Stimulated activated CD4-positive, alpha-beta T cell treated with anti-CD3 and anti-CD28 coated beads, Interleukin-1b, Interleukin-23, amount 100 ng/mL, for 24 hours (primary cell): Measurements from ENCODE around the gene RBMS1.
"Not testable (repeated sequence)": the region's sequence is repeated elsewhere in the genome, so short reads cannot be mapped to it uniquely, and the experiment has no call there.

Experiments used
- DNase-seq, 4 experiments: peaks; one replicate each; pipeline ENCODE4 v3.0.0-alpha.2; 2020; ENCODE audit warnings: low read depth in 4 of 4, low spot score in 1 of 4

Gene RBMS1

DNA sequence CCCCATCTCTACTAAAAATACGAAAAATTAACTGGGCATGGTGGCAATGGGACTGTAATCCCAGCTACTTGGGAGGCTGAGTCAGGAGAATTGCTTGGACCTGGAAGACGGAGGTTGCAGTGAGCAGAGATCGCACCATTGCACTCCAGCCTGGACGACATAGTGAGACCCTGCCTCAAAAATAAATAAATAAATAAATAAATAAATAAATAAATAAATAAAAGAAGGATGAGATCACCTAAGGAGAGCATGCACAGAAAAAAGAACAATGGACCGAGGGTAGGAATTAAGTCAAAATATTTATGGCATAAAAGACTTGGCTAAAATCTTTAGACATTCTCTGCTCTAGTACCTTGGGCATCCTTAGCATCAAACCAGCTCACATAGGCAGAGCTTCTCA, 8.9 kb upstream of the RBMS1 start:
- no peak for DNase-seq

DNA sequence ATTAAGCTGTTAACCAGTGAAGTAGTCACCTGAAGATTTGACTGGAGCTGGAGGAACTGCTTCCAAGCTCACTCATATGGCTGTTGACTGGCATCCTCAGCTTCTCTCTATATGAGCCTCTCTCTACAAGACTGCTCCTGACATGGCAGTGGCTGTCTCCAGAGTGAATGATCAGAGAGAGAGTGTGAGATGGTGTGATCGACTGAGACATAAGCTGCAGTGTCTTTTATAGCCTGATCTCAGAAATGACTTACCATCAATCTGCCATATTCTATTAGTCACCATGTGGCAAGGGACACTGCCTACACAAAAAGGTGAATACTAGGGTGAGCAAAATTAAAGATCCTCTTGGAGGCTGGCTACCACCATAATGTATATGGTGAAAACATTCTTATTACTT, 7.8 kb upstream of the RBMS1 start:
- DNase-seq = no peak

GRCh38 chr2:160499865-160500264, 6.3 kb upstream of the RBMS1 start:
- DNase-seq = no peak

DNA sequence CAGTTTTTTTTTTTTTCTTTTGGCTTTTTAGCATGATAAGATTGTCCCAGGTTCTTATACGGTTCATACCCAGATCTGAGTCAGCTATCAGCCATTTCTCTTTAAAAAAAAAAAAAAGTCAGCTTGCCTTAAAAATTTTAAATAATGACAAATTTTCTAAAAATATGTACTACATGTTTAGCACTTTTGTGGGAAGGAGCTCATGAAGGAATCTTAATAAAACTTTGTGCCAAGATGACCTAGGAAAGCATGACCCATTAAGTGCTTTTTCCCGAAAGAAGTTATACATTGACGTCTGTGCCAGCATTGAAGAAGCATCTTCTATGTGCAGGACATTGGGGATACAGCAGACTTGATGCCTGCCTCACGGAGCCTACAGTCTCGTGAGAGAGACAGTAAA, 4.5 kb upstream of the RBMS1 start:
- no peak for DNase-seq

DNA sequence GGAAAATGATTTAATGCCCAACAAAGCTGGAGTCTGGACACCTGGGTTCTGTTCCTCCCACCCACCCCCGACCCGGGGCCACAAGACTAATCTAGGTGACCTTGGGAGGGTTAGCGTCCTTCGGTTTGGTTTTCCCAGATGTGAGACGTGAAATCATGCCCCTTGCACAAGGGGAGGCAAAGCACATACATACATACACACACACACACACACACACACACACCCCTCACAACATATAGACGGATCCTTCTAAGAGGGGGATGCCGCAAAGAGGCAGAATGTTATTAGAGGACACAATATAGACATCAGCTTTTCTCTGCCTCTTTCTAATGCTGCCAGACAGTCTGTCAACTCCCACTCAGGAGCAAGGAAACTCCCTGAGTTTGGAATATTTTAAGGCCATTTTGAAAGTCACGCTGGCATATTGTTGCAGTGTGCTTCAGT, 616 bp upstream of the RBMS1 start:
- DNase-seq = no peak

GRCh38 chr2:160492401-160493226, 993 bp downstream of the RBMS1 start:
- DNase-seq = peak in 3 of 4 experiments; percentile 20 to 45 (median 37)

- no peak for DNase-seq
These were observed 1.7 kb downstream of the RBMS1 start for GRCh38 chr2:160491911-160492371.

DNA sequence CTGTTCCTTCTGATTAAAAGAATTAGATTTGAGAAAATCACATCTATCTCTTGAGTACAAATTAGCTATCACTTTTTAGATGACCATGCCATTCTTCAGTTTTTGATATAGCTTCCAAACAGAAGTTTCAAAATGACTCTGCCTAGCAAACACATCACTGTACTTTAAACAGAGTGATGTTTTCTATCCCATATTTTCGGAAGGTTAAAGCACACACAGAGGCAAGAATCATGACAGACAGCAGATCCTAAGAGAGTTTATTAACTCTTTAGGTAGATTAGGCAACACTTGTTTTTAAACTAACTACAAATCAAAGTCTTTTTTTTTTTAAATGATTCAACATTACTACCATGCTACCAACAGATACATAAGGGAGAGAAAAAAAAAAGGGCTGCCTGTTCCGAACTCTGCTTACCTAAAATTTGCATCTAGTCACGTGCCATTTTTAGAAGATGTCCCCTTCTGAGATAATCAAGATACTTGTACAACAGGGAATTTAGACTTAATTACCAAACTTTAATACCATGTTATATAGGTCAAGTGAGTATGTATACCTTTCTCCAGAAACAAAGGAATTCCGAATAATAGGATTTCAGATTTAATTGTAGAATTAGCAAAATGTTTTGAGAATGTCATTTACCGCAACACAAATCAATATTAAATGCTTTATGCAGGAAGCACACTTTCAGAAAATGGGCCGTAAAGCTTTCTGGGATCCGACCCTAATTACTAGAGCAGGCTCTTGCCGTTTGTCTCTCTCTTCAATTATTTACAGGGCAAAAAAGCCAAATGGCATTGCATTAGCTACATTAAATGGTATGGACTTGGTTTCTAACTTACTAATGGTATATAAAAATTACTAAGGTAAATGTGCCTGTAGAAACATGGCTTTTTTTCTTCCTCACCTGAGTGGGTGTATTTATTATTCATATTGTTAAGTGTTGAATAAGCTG, 2.6 kb downstream of the RBMS1 start:
- no peak for DNase-seq

- DNase-seq = no peak
These were observed 4.5 kb downstream of the RBMS1 start for GRCh38 chr2:160489111-160489510.

DNA sequence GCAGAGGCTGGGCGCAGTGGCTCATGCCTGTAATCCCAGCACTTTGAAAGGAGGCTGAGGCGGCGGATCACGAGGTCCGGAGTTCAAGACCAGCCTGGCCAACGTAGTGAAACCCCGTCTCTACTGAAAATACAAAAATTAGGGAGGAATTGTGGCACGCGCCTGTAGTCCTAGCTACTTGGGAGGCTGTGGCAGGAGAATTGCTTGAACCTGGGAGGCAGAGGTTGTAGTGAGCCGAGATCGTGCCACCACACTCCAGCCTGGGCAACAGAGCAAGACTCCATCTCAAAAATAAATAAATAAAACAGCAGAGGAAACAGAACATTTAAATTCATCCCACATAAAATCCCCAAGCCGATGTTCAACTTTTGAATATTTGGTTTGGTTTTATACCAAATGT, 5.3 kb downstream of the RBMS1 start:
- DNase-seq = not testable (repeated sequence)

DNA sequence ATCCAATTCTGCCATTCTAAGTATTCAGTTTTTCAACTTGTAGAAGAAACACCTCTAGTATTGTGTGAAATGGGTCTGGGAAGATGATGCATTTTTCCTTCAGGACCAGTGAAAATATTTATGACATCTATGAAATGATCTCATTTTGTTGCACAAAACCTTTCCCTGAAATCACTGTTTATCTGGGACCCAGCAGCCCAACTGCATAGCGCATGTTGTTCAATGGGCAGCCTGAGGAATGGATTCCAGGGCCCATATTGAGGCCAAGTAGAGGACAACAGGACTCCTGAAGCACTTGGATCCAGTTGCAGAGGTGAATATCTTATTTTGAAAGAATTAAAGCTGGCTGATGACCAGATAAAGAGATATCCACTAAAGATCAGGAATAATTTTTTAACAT, 7.3 kb downstream of the RBMS1 start:
- no peak for DNase-seq

DNA sequence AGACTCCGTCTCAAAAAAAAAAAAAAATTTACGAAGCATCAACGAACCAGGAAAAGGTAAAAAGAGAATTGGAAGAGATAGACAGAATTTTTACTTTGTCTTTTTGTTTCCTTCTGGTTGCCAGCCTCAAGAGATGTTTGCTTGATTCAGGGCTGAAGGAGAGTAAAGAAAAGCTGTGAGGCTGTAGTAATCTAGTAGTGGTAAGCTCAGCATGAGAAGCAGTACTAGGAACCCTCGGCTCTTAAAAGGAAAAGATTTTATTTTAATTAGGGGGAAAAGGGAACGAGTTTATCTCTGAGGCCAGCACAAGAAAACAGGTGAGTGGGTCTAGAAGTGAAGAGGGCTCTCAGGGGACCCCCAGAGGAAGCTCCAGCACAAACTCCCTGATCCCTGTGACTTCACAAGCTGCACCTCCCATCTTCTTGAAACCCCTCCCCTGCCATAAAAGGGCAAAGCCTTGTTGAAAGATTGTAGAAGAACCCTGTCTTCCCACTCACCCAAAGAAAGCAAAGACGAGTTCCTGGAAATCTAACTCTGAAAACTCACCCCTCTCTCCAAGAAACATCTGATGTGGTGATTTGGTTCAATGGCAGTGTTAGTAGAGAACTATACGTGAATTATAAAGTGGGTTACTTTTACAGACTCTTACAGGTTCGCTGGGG, 8.6 kb downstream of the RBMS1 start:
- no peak for DNase-seq

DNA sequence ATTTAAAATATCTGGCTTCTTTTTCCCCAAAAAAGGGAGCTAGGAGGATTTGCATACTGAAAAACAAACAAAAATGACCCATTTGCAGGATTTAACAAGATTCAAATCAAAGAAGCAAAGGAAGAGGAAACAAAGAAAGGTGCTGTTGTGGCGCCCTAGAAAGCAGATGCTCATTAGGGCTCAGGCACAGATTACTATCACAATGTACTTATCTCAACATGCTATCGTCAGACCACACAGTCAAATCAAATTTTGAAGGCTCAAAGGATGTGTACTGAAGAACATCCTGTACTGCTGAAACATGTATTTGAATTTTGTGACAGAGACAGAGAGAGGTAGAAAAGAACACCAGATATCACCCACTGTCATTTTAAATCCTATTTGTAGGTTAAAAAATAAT, 10.9 kb downstream of the RBMS1 start:
- no peak for DNase-seq

DNA sequence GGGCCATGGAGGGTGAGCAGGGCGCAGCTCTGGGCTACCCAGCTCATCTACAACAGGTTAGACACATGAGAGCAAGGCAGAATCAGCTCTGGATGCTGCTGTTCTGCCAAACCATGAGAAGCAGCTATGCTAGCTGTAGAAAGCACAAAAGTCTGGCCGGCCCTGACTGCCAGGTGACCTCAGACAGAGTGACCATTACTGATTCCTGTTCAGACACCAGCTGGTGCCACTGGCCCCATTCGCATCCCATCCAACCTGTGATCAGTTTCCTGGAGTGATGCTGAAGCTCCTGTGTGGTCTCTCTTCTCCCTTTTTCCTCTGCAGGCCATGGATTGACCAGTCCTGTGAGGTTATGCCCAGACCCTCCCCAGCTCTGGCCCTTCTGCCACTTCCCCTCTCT, 14.3 kb downstream of the RBMS1 start:
- DNase-seq = no peak

DNA sequence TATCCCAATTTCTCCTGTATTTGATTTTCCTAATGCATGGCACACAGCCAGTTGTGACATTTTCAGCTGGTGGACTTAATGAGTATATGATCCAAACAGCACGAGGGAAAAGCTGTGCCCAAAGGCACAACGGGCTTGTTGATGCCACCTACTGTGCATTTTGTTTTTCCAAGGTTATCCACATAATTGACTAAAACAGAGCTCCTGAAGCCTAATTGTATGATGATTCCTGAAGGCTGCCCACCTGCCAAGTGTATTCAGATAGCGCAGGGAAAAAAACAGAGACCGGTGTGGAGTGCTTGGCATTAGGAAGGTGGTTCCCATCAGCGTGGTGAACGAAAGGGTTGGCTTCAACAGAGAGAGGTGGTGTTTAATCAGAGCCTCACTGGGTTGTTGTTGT, 14.9 kb downstream of the RBMS1 start:
- DNase-seq = no peak

DNA sequence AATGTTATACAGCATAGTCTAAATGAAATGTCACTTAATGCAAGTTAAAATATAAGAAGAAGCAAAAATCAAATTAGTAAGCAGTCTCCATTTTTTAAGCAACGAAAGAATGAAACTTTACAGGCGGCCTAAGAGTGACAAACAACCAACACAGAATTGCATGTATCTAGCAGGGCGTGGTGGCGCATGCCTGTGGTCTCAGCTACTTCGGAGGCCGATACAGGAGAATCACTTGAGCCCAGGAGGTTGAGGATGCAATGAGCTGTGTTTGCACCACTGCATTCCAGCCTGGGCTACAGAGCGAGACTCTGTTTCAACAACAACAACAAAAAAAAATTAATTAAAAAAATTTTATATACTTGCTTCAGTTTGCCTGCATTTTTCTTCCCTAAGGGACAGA, 16.6 kb downstream of the RBMS1 start:
- DNase-seq = no peak

GRCh38 chr2:160474891-160475787, 18.5 kb downstream of the RBMS1 start:
- no peak for DNase-seq

DNA sequence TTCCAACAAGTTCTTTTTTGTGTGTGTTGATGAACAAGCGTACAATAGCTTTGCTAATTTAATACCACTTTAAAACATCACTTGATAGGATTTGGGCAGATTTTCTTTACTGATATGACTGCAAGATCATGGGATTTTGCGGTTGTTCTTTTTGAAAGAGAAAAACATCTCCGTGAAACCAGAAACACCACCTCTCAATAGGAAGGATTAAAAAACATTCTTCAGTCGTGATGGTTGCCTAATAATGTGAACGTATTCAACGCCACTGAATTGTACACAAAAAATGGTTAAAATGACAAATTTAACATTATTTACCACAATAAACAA, 19.3 kb downstream of the RBMS1 start:
- no peak for DNase-seq

DNA sequence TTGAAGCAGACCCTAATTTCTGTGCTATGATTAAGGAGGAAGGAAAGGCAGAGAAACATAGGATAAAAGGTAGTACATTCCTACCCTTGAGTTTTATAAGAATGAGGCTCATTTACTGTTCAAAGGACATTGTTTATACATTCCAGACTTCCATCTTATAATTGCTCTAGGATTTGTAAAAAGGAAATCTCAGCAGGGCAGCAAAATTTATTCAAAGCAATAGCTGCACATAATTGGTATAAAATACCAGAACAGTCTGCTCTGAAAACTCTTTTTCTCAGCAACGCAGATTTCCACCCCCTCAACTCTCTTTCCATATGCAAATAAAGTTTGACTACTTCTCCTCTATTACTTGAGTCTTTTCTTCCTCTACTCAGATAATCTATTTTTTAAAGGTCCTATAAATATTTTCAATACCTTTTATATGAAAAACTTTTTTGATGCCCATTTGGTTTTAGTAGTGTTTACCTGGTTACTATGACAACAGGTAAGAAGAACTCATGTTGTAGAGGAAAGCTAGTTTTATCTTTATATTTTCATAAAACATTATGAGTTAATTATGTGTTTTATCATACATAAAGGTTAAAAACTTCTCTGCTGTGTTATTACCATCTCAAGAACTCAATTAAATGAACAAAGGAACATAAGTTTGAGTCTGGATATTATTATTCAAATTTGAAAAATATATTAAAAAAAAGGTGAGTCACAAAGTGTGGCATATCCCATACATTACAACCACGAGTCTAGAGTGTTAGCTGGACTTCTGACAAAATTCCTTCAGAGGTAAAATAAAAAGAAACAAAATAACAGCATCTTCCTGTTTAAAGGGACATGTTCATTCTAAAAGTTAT, 19.9 kb downstream of the RBMS1 start:
- no peak for DNase-seq

DNA sequence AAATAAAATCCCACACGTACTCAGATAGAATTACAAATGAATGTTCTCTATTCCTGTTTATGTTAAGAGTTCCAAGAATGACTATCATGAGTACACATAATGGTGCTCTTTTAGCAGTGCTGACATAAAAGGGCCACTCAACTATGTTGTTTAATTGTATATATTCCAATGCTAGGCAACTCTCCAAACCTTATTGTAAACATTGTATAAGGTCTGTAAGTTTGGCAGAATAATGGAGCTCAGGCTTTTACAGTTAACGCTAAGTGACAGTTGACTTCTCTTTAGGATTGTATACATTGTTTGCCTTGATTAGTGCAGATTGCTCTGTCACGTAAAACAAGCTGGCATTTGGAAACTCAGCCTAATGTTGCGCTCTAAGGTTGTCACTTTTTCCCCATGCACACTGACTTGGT, 20.8 kb downstream of the RBMS1 start:
- DNase-seq = no peak
